ENCODE results near the gene HINT1.
"Not testable (repeated sequence)": the region's sequence is repeated elsewhere in the genome, so short reads cannot be mapped to it uniquely, and the experiment has no call there.

The HINT1 gene

GRCh38 chr5:131142970-131143617, 22.0 kb downstream of the HINT1 start:
- Histone ChIP-seq H3K9me2 (replicated peaks; ENCODE audit: insufficient read depth, low read length) (no peaks in the 10 kb centered on the region), H3K9me3 (replicated peaks; ENCODE audit: insufficient read depth, low read length) (no peaks in the 10 kb centered on the region)

GRCh38 chr5:131139321-131139720, 25.7 kb downstream of the HINT1 start:
- no peaks in the 10 kb centered on the region for H3F3A ChIP-seq (ENCODE audit: insufficient read depth, low read length)
- H3K27me3 ChIP-seq (replicated peaks; ENCODE audit: insufficient read depth, low read length): no peaks in the 10 kb centered on the region
- no peaks in the 10 kb centered on the region for H3K79me2 ChIP-seq (ENCODE audit: low read length)
- 0 out of 2 replicates have a peak, but pooled peaks cover 9% of the 10 kb centered on the region for H3K4me1 ChIP-seq (ENCODE audit: low read length)
- no peak overlapping the region for H2AFZ ChIP-seq (ENCODE audit: low read length)
- H3K9me3 ChIP-seq (replicated peaks; ENCODE audit: insufficient read depth, low read length): no peaks in the 10 kb centered on the region
- no peak for DNase-seq
- TF ChIP-seq EZH2phosphoT487 (IDR thresholded peaks at IDR 0.05; ENCODE audit: low read length) (no peak), CTCF (IDR thresholded peaks at IDR 0.05; ENCODE audit: low read length) (no peak), EZH2 (optimal IDR thresholded peaks at IDR 0.05; ENCODE audit: low read depth, low read length) (no peak)
- no peak overlapping the region for H3K4me3 ChIP-seq (ENCODE audit: low read length)
- no peaks in the 10 kb centered on the region for H3K9me2 ChIP-seq (replicated peaks; ENCODE audit: insufficient read depth, low read length)
- H3K4me2 ChIP-seq (ENCODE audit: low read depth, low read length): no peak overlapping the region
- no peaks in the 10 kb centered on the region for H3K36me3 ChIP-seq (replicated peaks; ENCODE audit: insufficient read depth, low read length)
- no peaks in the 10 kb centered on the region for H4K20me1 ChIP-seq (ENCODE audit: insufficient read depth, low read length)
- no peak overlapping the region for H3K9ac ChIP-seq (ENCODE audit: low read length)
- no peak overlapping the region for H3K27ac ChIP-seq (ENCODE audit: low read length)

More at GRCh38 chr5:131142970-131143617, 22.0 kb downstream of the HINT1 start:
- Histone ChIP-seq H2AFZ (ENCODE audit: low read length) (peak overlapping the region; percentile 9; the same call in 1 of the 2 replicates), H3K27me3 (replicated peaks; ENCODE audit: insufficient read depth, low read length) (no peaks in the 10 kb centered on the region), H3K4me1 (ENCODE audit: low read length) (0 out of 2 replicates have a peak, but pooled peaks cover 9% of the 10 kb centered on the region), H3F3A (ENCODE audit: insufficient read depth, low read length) (no peaks in the 10 kb centered on the region), H3K79me2 (ENCODE audit: low read length) (no peaks in the 10 kb centered on the region), H3K4me2 (ENCODE audit: low read depth, low read length) (peak overlapping the region; percentile 28; the same call in 1 of the 2 replicates), H4K20me1 (ENCODE audit: insufficient read depth, low read length) (no peaks in the 10 kb centered on the region), H3K4me3 (ENCODE audit: low read length) (no peak overlapping the region), H3K36me3 (replicated peaks; ENCODE audit: insufficient read depth, low read length) (no peaks in the 10 kb centered on the region), H3K9ac (ENCODE audit: low read length) (no peak overlapping the region), H3K27ac (ENCODE audit: low read length) (no peak overlapping the region; the same call in 1 of the 2 replicates)
- TF ChIP-seq EZH2phosphoT487 (IDR thresholded peaks at IDR 0.05; ENCODE audit: low read length): no peak
- no peak for TF ChIP-seq EZH2 (optimal IDR thresholded peaks at IDR 0.05; ENCODE audit: low read depth, low read length)
- TF ChIP-seq CTCF (IDR thresholded peaks at IDR 0.05; ENCODE audit: low read length): no peak
- DNase-seq: peak; percentile 12

GRCh38 chr5:131138406-131138805, 26.6 kb downstream of the HINT1 start:
- H3K4me3 ChIP-seq (ENCODE audit: low read length); H4K20me1 ChIP-seq (ENCODE audit: insufficient read depth, low read length); H2AFZ ChIP-seq (ENCODE audit: low read length); H3F3A ChIP-seq (ENCODE audit: insufficient read depth, low read length); H3K27ac ChIP-seq (ENCODE audit: low read length); H3K27me3 ChIP-seq (replicated peaks; ENCODE audit: insufficient read depth, low read length); H3K79me2 ChIP-seq (ENCODE audit: low read length); H3K9ac ChIP-seq (ENCODE audit: low read length); H3K4me2 ChIP-seq (ENCODE audit: low read depth, low read length); H3K9me2 ChIP-seq (replicated peaks; ENCODE audit: insufficient read depth, low read length); DNase-seq; H3K9me3 ChIP-seq (replicated peaks; ENCODE audit: insufficient read depth, low read length); H3K36me3 ChIP-seq (replicated peaks; ENCODE audit: insufficient read depth, low read length); H3K4me1 ChIP-seq (ENCODE audit: low read length): not testable (repeated sequence)

- not testable (repeated sequence) for H3K4me3 ChIP-seq (ENCODE audit: low read length); H2AFZ ChIP-seq (ENCODE audit: low read length); H3K4me1 ChIP-seq (ENCODE audit: low read length); H3K9ac ChIP-seq (ENCODE audit: low read length); H3K79me2 ChIP-seq (ENCODE audit: low read length); H3K4me2 ChIP-seq (ENCODE audit: low read depth, low read length); H3K27me3 ChIP-seq (replicated peaks; ENCODE audit: insufficient read depth, low read length); H3K9me3 ChIP-seq (replicated peaks; ENCODE audit: insufficient read depth, low read length); H3K9me2 ChIP-seq (replicated peaks; ENCODE audit: insufficient read depth, low read length); H4K20me1 ChIP-seq (ENCODE audit: insufficient read depth, low read length); H3F3A ChIP-seq (ENCODE audit: insufficient read depth, low read length); H3K27ac ChIP-seq (ENCODE audit: low read length); DNase-seq; H3K36me3 ChIP-seq (replicated peaks; ENCODE audit: insufficient read depth, low read length)
Observed at GRCh38 chr5:131133091-131133490, 32.0 kb downstream of the HINT1 start.
